CD14-positive monocyte (primary cell): Measurements from ENCODE around the gene ARHGEF33. TPM values are rescaled to one million over a fixed set of nuclear protein-coding genes. Genes with fewer than 3 reads are reported as not detected.

ENCODE experiments used
- DNase-seq, 3 donors: peaks; one replicate each; pipeline ENCODE4 v3.0.0-alpha.2; 2011 to 2022
- H2AFZ ChIP-seq: 2 replicates; pipeline ENCODE4 v1.6.0; 2012; ENCODE audit warnings: mild to moderate bottlenecking, low read depth, low read length, inconsistent platforms; ENCODE audit not compliant: insufficient read depth, poor library complexity, severe bottlenecking
- H3K27ac ChIP-seq, 2 donors: 1 replicate in 1 of 2; 2 replicates in 1 of 2; pipeline ENCODE4 v1.5.1; 2012 to 2013; ENCODE audit warnings: low read length in 2 of 2, control low read depth in 1 of 2, inconsistent platforms in 1 of 2, low read depth in 1 of 2, mild to moderate bottlenecking in 1 of 2
- H3K27me3 ChIP-seq, 2 donors: one replicate each; pipeline versions ENCODE4 v1.6.0 to v1.6.1; 2011 to 2013; ENCODE audit warnings: low read length in 2 of 2; ENCODE audit not compliant: control insufficient read depth in 2 of 2, insufficient read depth in 2 of 2
- H3K36me3 ChIP-seq, 2 donors: replicated peaks in 1 of 2; 1 replicate in 1 of 2; 2 replicates in 1 of 2; pipeline versions ENCODE4 v1.5.1 to v1.6.1; 2012 to 2013; ENCODE audit warnings: low read length in 2 of 2, control low read depth in 1 of 2, inconsistent platforms in 1 of 2, mild to moderate bottlenecking in 1 of 2; ENCODE audit not compliant: insufficient read depth in 2 of 2, control insufficient read depth in 1 of 2
- H3K4me1 ChIP-seq, 2 donors: 1 replicate in 1 of 2; 2 replicates in 1 of 2; pipeline versions ENCODE4 v1.5.1 to v1.6.1; 2012 to 2013; ENCODE audit warnings: low read length in 2 of 2, control low read depth in 1 of 2, inconsistent platforms in 1 of 2, mild to moderate bottlenecking in 1 of 2, moderate library complexity in 1 of 2; ENCODE audit not compliant: insufficient read depth in 2 of 2, control insufficient read depth in 1 of 2
- H3K4me2 ChIP-seq: replicated peaks from 2 replicates; pipeline ENCODE3; 2012; ENCODE audit warnings: low read length, moderate library complexity, mild to moderate bottlenecking; ENCODE audit not compliant: poor library complexity, severe bottlenecking; ENCODE audit errors: extremely low read depth
- H3K4me3 ChIP-seq, 3 experiments: fragments of 200-600 bp in 1 of 3; sonication (generic) in 1 of 3; replicated peaks in 1 of 3; 1 replicate in 2 of 3; 2 replicates in 1 of 3; pipeline ENCODE4 v1.5.1; 2011 to 2013; ENCODE audit warnings: low read length in 3 of 3, mild to moderate bottlenecking in 3 of 3, control low read depth in 2 of 3, low read depth in 2 of 3, inconsistent platforms in 1 of 3, moderate library complexity in 1 of 3
- H3K79me2 ChIP-seq: 2 replicates; pipeline ENCODE4 v1.6.0; 2012; ENCODE audit warnings: mild to moderate bottlenecking, control low read depth, inconsistent platforms, low read length, moderate library complexity; ENCODE audit not compliant: insufficient read depth
- H3K9ac ChIP-seq: 2 replicates; pipeline ENCODE4 v1.6.0; 2017; ENCODE audit warnings: low read length, mild to moderate bottlenecking; ENCODE audit not compliant: insufficient read depth, poor library complexity, severe bottlenecking
- H3K9me3 ChIP-seq, 2 donors: replicated peaks in 1 of 2; 1 replicate in 1 of 2; 2 replicates in 1 of 2; pipeline versions ENCODE4 v1.5.1 to v1.6.1; 2012 to 2013; ENCODE audit warnings: low read length in 2 of 2, control low read depth in 1 of 2; ENCODE audit not compliant: control insufficient read depth in 1 of 2, insufficient read depth in 1 of 2
- H4K20me1 ChIP-seq: 2 replicates; pipeline ENCODE4 v1.6.0; 2012; ENCODE audit warnings: mild to moderate bottlenecking, low read length, control low read depth, moderate library complexity; ENCODE audit not compliant: insufficient read depth
- H3K27ac Mint-ChIP-seq, 7 donors: one replicate each; pipeline ENCODE4 v1.8.0; 2020; ENCODE audit warnings: mild to moderate bottlenecking in 7 of 7, mixed read lengths in 7 of 7, moderate library complexity in 6 of 7, inconsistent platforms in 2 of 7
- H3K27me3 Mint-ChIP-seq, 3 donors: one replicate each; pipeline ENCODE4 v1.8.0; 2021 to 2022; ENCODE audit warnings: low read depth in 3 of 3, mild to moderate bottlenecking in 3 of 3, mixed read lengths in 3 of 3, moderate library complexity in 3 of 3, inconsistent platforms in 1 of 3
- H3K36me3 Mint-ChIP-seq, 2 donors: one replicate each; pipeline ENCODE4 v1.8.0; 2020; ENCODE audit warnings: mixed read lengths in 2 of 2, inconsistent platforms in 1 of 2, mild to moderate bottlenecking in 1 of 2
- H3K4me1 Mint-ChIP-seq: one replicate; pipeline ENCODE4 v1.8.0; 2020; ENCODE audit warnings: mild to moderate bottlenecking, mixed read lengths
- H3K4me3 Mint-ChIP-seq, 2 donors: one replicate each; pipeline ENCODE4 v1.8.0; 2020; ENCODE audit warnings: mild to moderate bottlenecking in 2 of 2, mixed read lengths in 2 of 2, moderate library complexity in 1 of 2
- H3K9me3 Mint-ChIP-seq, 7 donors: one replicate each; pipeline ENCODE4 v1.8.0; 2020 to 2022; ENCODE audit warnings: mixed read lengths in 7 of 7, mild to moderate bottlenecking in 6 of 7, moderate library complexity in 6 of 7, inconsistent platforms in 2 of 7
- CTCF ChIP-seq: fragments of 200-600 bp; IDR thresholded peaks from one replicate; pipeline ENCODE4 v1.8.0; 2022; ENCODE audit warnings: antibody characterized with exemption, mild to moderate bottlenecking
- WGBS: methylation state at CpG from one replicate; pipeline ENCODE4 v1.1.5; 2013; ENCODE audit warnings: missing lambda C conversion rate; ENCODE audit not compliant: insufficient coverage; 5-methylcytosine and 5-hydroxymethylcytosine counted together
- intact Hi-C, 2 donors: fragments of 100-400 bp; cut with micrococcal nuclease; formaldehyde crosslinking; loops; one replicate each; pipeline versions ENCODE4 v1.15.0 to v1.15.1; 2023
- polyA plus RNA-seq, 3 donors: library from polyadenylated mRNA; depleted of rRNA in 1 of 3; unstranded in 2 of 3; stranded (reverse) in 1 of 3; fragments of 300-500 nt in 2 of 3; fragments of >200 nt in 1 of 3; fragmentation: Illumina TruSeq in 2 of 3; gene quantifications; 1 replicate in 2 of 3; 2 replicates in 1 of 3; pipeline ENCODE4 v1.2.3, GENCODE V29; 2012 to 2021

The ARHGEF33 gene
- polyA plus RNA-seq, 3 donors, result 0.33 TPM; not detected in 2

DNA sequence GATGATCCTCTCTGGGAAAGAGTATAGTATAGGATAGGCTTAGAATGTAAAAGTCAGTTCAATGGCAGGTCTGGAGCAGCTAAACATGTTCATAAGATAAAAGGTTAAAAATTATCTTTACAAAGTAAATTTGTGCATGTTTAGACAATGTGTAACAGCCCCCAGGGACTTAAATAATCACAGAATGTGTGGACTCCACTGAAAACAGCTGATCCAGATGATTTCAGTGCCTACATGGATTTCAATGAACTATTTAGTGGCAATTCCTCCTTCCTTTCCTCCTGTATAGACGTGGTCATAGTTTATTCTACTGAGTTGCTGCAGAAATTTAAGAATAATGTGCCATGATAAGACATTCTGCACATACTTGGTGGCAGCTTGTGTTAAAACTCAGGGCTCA lies 42.9 kb downstream of the ARHGEF33 start:
- no peak overlapping the region for H3K9ac ChIP-seq
- no peaks in the 10 kb centered on the region for H3K4me1 ChIP-seq
- no CpG with 5 or more reads among the region's 1 CpG for WGBS
- H3K36me3 ChIP-seq, result no peaks in the 10 kb centered on the region
- no peaks in the 10 kb centered on the region for H3K79me2 ChIP-seq
- no peak for TF ChIP-seq CTCF
- no peak for DNase-seq
- H3K4me2 ChIP-seq, result no peak overlapping the region
- H3K4me3 ChIP-seq, result no peak overlapping the region
- Mint-ChIP-seq H3K27me3 (peaks cover 0 to 5% (median 0%) of the 10 kb centered on the region in 3 donors), H3K36me3 (no peaks in the 10 kb centered on the region), H3K4me1 (no peaks in the 10 kb centered on the region), H3K4me3 (no peak overlapping the region), H3K9me3 (no peaks in the 10 kb centered on the region), H3K27ac (no peak overlapping the region)
- no peak overlapping the region for H2AFZ ChIP-seq
- H3K27me3 ChIP-seq, result no peaks in the 10 kb centered on the region
- no peaks in the 10 kb centered on the region for H4K20me1 ChIP-seq
- H3K27ac ChIP-seq, result no peak overlapping the region
- H3K9me3 ChIP-seq, result no peaks in the 10 kb centered on the region
- intact Hi-C loops, result no loop called here

GRCh38 chr2:38933653-38934052 lies 44.0 kb downstream of the ARHGEF33 start:
- intact Hi-C loops, result no loop called here
- Histone ChIP-seq H3K4me3 (no peak overlapping the region), H3K4me1 (no peaks in the 10 kb centered on the region), H3K9me3 (no peaks in the 10 kb centered on the region), H3K27me3 (no peaks in the 10 kb centered on the region), H3K4me2 (no peak overlapping the region), H3K36me3 (no peaks in the 10 kb centered on the region), H3K79me2 (no peaks in the 10 kb centered on the region), H3K27ac (no peak overlapping the region), H2AFZ (no peak overlapping the region), H3K9ac (no peak overlapping the region), H4K20me1 (no peaks in the 10 kb centered on the region)
- no peaks in the 10 kb centered on the region for H3K9me3 Mint-ChIP-seq
- no peak overlapping the region for H3K4me3 Mint-ChIP-seq
- no peaks in the 10 kb centered on the region for H3K36me3 Mint-ChIP-seq
- no peaks in the 10 kb centered on the region for H3K4me1 Mint-ChIP-seq
- H3K27me3 Mint-ChIP-seq, result peaks cover 0 to 5% (median 0%) of the 10 kb centered on the region in 3 donors
- H3K27ac Mint-ChIP-seq, result no peak overlapping the region
- no CpG with 5 or more reads among the region's 3 CpGs for WGBS
- DNase-seq, result no peak
- TF ChIP-seq CTCF, result no peak
